Measurements from ENCODE around the gene SLC5A2. TPM values are rescaled to one million over a fixed set of nuclear protein-coding genes. Genes with fewer than 3 reads are reported as not detected.
"Not testable (repeated sequence)": the region's sequence is repeated elsewhere in the genome, so short reads cannot be mapped to it uniquely, and the experiment has no call there.

Gene SLC5A2
- total and polyA plus RNA-seq, 2 experiments from 2014 or later = 2.5 to 12.7 TPM

DNA sequence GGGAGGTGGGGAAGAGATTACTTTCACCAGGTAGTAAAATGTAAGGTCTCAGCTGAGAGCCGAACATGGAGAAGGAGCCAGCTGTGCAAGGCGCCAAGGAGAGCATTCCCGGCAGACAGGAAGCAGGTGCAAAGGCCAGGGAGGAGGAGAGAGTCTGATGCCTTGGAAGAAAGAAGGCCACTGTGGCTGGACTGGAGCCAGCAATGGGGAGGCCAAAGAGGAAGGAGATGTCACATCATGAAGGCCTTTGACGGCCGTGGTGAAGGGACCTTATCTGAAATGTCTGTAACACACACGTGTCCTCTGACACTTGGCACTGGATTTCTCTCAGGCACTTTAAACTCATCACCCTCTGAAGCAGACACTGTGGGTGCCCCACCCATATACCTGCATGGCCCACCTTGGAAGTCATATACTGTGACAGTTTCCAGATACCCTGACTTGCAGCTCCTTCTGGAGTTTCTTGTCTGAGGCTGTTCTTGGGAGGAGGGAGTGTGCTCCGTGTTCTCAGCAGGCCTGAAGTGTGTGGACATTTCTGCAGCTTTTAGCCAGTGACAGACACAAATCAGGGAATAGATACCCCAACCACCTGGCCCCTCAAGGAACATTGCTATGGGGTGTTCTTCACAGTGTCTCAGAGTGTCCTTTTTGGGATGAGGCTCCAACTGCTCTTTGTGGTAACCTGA lies 1.9 kb upstream of the SLC5A2 start:
- DNase-seq (ENCODE audit: low spot score) = no peak
- H3K27ac ChIP-seq = no peak overlapping the region

DNA sequence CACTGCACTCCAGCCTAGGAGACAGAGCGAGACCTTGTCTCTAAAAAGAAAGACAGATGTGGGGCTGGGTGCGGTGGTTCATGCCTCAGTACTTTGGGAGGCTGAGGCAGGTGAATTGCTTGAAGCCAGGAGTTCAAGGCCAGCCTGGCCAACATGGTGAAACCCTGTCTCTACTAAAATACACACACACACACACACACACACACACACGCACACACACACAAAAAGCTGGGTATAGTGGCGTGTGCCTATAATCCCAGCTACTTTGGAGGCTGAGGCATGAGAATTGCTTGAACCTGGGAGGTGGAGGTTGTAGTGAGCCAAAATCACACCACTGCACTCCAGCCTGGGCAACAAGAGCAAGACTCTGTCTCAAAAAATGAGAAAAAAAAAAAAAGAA lies 1.1 kb downstream of the SLC5A2 start:
- H3K9me2 ChIP-seq (replicated peaks; ENCODE audit: insufficient read depth); H3K27me3 ChIP-seq; DNase-seq (ENCODE audit: low spot score); H3K9me3 ChIP-seq (ENCODE audit: low read depth); H3K79me2 ChIP-seq; H3K36me3 ChIP-seq (replicated peaks; ENCODE audit: insufficient read depth, low read depth); H4K20me1 ChIP-seq (ENCODE audit: insufficient read depth, poor library complexity, severe bottlenecking); H2AFZ ChIP-seq; H3K4me3 ChIP-seq: not testable (repeated sequence)
- Histone ChIP-seq H3K4me2 (peak overlapping the region; percentile 58), H3K27ac (peak overlapping the region; percentile 77), H3K4me1 (ENCODE audit: insufficient read depth) (peaks cover 25% of the 10 kb centered on the region)
- WGBS (ENCODE audit: low lambda C conversion rate, missing lambda C conversion rate) = 79% methylated on average over 4 of the region's 4 CpGs

More for the DNA sequence above, 1.9 kb upstream of the SLC5A2 start:
- 69% methylated on average over 7 of the region's 7 CpGs for WGBS (ENCODE audit: low lambda C conversion rate, missing lambda C conversion rate)
- Histone ChIP-seq H3K4me1 (ENCODE audit: insufficient read depth) (peaks cover 16% of the 10 kb centered on the region), H3K9me3 (ENCODE audit: low read depth) (no peaks in the 10 kb centered on the region), H2AFZ (no peak overlapping the region), H4K20me1 (ENCODE audit: insufficient read depth, poor library complexity, severe bottlenecking) (no peaks in the 10 kb centered on the region), H3K9me2 (replicated peaks; ENCODE audit: insufficient read depth) (no peaks in the 10 kb centered on the region), H3K79me2 (no peaks in the 10 kb centered on the region), H3K36me3 (replicated peaks; ENCODE audit: insufficient read depth, low read depth) (no peaks in the 10 kb centered on the region), H3K4me3 (no peak overlapping the region), H3K27me3 (no peaks in the 10 kb centered on the region), H3K4me2 (no peak overlapping the region)
- TF ChIP-seq EZH2 (IDR thresholded peaks at IDR 0.05; ENCODE audit: borderline replicate concordance) (no peak), EZH2phosphoT487 (IDR thresholded peaks at IDR 0.05; ENCODE audit: low read depth, severe bottlenecking, unreplicated experiment) (no peak)
- TF ChIP-seq, protein P1, sequence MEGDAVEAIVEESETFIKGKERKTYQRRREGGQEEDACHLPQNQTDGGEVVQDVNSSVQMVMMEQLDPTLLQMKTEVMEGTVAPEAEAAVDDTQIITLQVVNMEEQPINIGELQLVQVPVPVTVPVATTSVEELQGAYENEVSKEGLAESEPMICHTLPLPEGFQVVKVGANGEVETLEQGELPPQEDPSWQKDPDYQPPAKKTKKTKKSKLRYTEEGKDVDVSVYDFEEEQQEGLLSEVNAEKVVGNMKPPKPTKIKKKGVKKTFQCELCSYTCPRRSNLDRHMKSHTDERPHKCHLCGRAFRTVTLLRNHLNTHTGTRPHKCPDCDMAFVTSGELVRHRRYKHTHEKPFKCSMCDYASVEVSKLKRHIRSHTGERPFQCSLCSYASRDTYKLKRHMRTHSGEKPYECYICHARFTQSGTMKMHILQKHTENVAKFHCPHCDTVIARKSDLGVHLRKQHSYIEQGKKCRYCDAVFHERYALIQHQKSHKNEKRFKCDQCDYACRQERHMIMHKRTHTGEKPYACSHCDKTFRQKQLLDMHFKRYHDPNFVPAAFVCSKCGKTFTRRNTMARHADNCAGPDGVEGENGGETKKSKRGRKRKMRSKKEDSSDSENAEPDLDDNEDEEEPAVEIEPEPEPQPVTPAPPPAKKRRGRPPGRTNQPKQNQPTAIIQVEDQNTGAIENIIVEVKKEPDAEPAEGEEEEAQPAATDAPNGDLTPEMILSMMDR (IDR thresholded peaks at IDR 0.05; ENCODE audit: poor library complexity) = no peak

DNA sequence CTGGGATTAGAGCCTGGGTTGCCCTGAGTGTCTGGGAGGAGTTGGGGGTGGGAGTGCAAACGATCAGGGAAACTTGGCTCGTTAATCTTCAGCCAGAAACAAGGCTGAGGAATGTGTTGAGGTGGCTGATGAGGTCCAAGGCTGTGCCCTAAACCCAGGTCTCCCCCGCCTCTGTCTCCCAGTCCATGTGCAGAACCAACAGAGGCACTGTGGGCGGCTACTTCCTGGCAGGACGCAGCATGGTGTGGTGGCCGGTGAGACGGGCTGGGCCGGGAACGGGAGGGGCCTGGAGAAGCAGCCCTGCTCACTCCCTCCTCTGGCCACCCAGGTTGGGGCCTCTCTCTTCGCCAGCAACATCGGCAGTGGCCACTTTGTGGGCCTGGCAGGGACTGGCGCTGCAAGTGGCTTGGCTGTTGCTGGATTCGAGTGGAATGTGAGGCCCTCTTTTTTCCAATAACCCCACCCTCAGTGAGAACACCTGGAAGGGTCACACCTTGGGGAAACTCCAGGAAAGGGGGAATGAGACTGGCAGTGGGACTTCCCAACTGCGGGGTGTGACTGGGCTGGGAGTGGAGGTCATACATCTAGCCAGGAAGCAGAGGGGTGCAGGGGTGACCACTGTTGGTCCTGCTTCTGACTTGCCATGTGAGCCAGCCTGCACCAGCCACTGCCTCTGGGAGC lies 1.7 kb downstream of the SLC5A2 start:
- H3K36me3 ChIP-seq (replicated peaks; ENCODE audit: insufficient read depth, low read depth) = no peaks in the 10 kb centered on the region
- peak overlapping the region; percentile 77 for H3K27ac ChIP-seq
- DNase-seq (ENCODE audit: low spot score) = peak; percentile 82
- no peaks in the 10 kb centered on the region for H3K9me3 ChIP-seq (ENCODE audit: low read depth)
- peaks cover 25% of the 10 kb centered on the region for H3K4me1 ChIP-seq (ENCODE audit: insufficient read depth)
- peak overlapping the region; percentile 58 for H3K4me2 ChIP-seq
- TF ChIP-seq, protein P1 (IDR thresholded peaks at IDR 0.05; ENCODE audit: poor library complexity) = no peak
- no peak for TF ChIP-seq EZH2phosphoT487 (IDR thresholded peaks at IDR 0.05; ENCODE audit: low read depth, severe bottlenecking, unreplicated experiment)
- no peak for TF ChIP-seq EZH2 (IDR thresholded peaks at IDR 0.05; ENCODE audit: borderline replicate concordance)
- H3K9me2 ChIP-seq (replicated peaks; ENCODE audit: insufficient read depth) = no peaks in the 10 kb centered on the region
- no peak overlapping the region for H3K4me3 ChIP-seq
- H2AFZ ChIP-seq = no peak overlapping the region
- 28% methylated on average over 13 of the region's 14 CpGs for WGBS (ENCODE audit: low lambda C conversion rate, missing lambda C conversion rate)
- no peaks in the 10 kb centered on the region for H4K20me1 ChIP-seq (ENCODE audit: insufficient read depth, poor library complexity, severe bottlenecking)
- H3K79me2 ChIP-seq = no peaks in the 10 kb centered on the region
- no peaks in the 10 kb centered on the region for H3K27me3 ChIP-seq

DNA sequence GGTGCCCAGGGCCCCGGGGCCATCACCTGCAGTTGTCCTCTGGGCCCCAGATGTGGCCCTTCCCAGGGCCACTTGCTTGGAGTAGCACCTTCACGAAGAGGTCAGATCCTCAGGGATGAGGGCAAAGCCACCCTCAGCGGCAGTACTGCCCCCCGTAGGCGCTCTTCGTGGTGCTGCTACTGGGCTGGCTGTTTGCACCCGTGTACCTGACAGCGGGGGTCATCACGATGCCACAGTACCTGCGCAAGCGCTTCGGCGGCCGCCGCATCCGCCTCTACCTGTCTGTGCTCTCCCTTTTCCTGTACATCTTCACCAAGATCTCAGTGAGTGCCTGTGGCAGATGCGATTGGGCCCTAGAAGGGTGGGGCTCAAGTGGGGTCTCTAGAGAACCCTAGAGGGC lies 2.6 kb downstream of the SLC5A2 start:
- DNase-seq (ENCODE audit: low spot score) = no peak
- no peak overlapping the region for H3K4me3 ChIP-seq
- TF ChIP-seq, protein P1 (IDR thresholded peaks at IDR 0.05; ENCODE audit: poor library complexity) = no peak
- TF ChIP-seq EZH2 (IDR thresholded peaks at IDR 0.05; ENCODE audit: borderline replicate concordance) = no peak
- no peak for TF ChIP-seq EZH2phosphoT487 (IDR thresholded peaks at IDR 0.05; ENCODE audit: low read depth, severe bottlenecking, unreplicated experiment)
- no peaks in the 10 kb centered on the region for H3K9me2 ChIP-seq (replicated peaks; ENCODE audit: insufficient read depth)
- no peaks in the 10 kb centered on the region for H3K79me2 ChIP-seq
- no peaks in the 10 kb centered on the region for H3K9me3 ChIP-seq (ENCODE audit: low read depth)
- no peak overlapping the region for H3K4me2 ChIP-seq
- H3K27ac ChIP-seq = no peak overlapping the region
- no peaks in the 10 kb centered on the region for H4K20me1 ChIP-seq (ENCODE audit: insufficient read depth, poor library complexity, severe bottlenecking)
- peaks cover 25% of the 10 kb centered on the region for H3K4me1 ChIP-seq (ENCODE audit: insufficient read depth)
- no peaks in the 10 kb centered on the region for H3K27me3 ChIP-seq
- H3K36me3 ChIP-seq (replicated peaks; ENCODE audit: insufficient read depth, low read depth) = no peaks in the 10 kb centered on the region
- H2AFZ ChIP-seq = no peak overlapping the region
- 95% methylated on average over 17 of the region's 17 CpGs for WGBS (ENCODE audit: low lambda C conversion rate, missing lambda C conversion rate)
